ENCODE data around the gene FAM124A. TPM values are rescaled to one million over a fixed set of nuclear protein-coding genes. Genes with fewer than 3 reads are reported as not detected.

FAM124A gene
- total and polyA plus RNA-seq, 2 of the 8 experiments (the other 6 are each of a cell fraction or from before 2014, with no cell fraction given), result 40.7 to 49.9 TPM

- H3K23ac ChIP-seq (ENCODE audit: insufficient read length), result no peak overlapping the region
- H3K18ac ChIP-seq (ENCODE audit: extremely low read depth, low read length), result no peak overlapping the region
- no peak overlapping the region for H3K4me2 ChIP-seq (ENCODE audit: insufficient read depth in 1 of 2, low read depth in 2 of 2, low read length in 2 of 2)
- H2BK15ac ChIP-seq (ENCODE audit: low read length), result peak overlapping the region; percentile 54; the same call in 1 of the 2 replicates
- no peak overlapping the region for H4K5ac ChIP-seq (ENCODE audit: insufficient read length, low read depth, low read length)
- H3K79me2 ChIP-seq (ENCODE audit: control insufficient read depth in 1 of 2, insufficient read depth in 2 of 2, low read length in 2 of 2), result no peaks in the 10 kb centered on the region
- no peaks in the 10 kb centered on the region for H3K36me3 ChIP-seq (ENCODE audit: control insufficient read depth in 2 of 4, insufficient read depth in 4 of 4, low read length in 3 of 4)
- no peak overlapping the region for H3K27ac ChIP-seq (ENCODE audit: low read depth, low read length)
- H2AK5ac ChIP-seq (ENCODE audit: low read depth, low read length), result no peak overlapping the region
- no peak overlapping the region for H3K14ac ChIP-seq (ENCODE audit: insufficient read length)
- no peak overlapping the region for H2AFZ ChIP-seq (ENCODE audit: low read length)
- no peak overlapping the region for H2BK20ac ChIP-seq (ENCODE audit: low read length)
- H3K4ac ChIP-seq (replicated peaks; ENCODE audit: insufficient read length, low read depth, low read length), result no peak overlapping the region
- no peaks in the 10 kb centered on the region for H4K20me1 ChIP-seq (replicated peaks in 1 of 2; ENCODE audit: control insufficient read depth in 1 of 2, insufficient read depth in 2 of 2, low read length in 2 of 2)
- no peaks in the 10 kb centered on the region for H3K23me2 ChIP-seq (ENCODE audit: low read depth, low read length)
- no peaks in the 10 kb centered on the region for H3K79me1 ChIP-seq (ENCODE audit: low read depth, low read length)
- FAIRE-seq (no peak), DNase-seq (ENCODE audit: low read depth in 1 of 2, low spot score in 2 of 2) (peak in 1 of 2 experiments; percentile 39)
- ChIA-PET CTCF (ENCODE audit: partially characterized antibody) (interaction anchor here (0.9 to 1.7 kb wide), 2 partner anchors 10 to 14 kb away, joined by 3 to 4 read pairs; no protein-coding TSS in a partner anchor), POLR2A (ENCODE audit: partially characterized antibody) (no interaction called here)
- H4K91ac ChIP-seq (replicated peaks; ENCODE audit: insufficient read length, low read length), result peak overlapping the region; percentile 66
- no peak overlapping the region for H4K8ac ChIP-seq (ENCODE audit: extremely low read depth, insufficient read depth, low read length)
- no peak overlapping the region for H2BK5ac ChIP-seq (ENCODE audit: low read depth, low read length)
- no peak overlapping the region for H3K4me3 ChIP-seq (ENCODE audit: extremely low read depth in 1 of 4, insufficient read depth in 2 of 4, low read depth in 3 of 4, low read length in 4 of 4)
- no peak overlapping the region for H3K9ac ChIP-seq (replicated peaks in 1 of 4; ENCODE audit: extremely low read depth in 1 of 4, low read depth in 3 of 4, low read length in 3 of 4)
- peak overlapping the region; percentile 63; the same call in 1 of the 2 replicates for H2BK12ac ChIP-seq (ENCODE audit: low read depth, low read length)
- no peaks in the 10 kb centered on the region for H3K9me3 ChIP-seq (ENCODE audit: insufficient read depth in 2 of 2, low read depth in 1 of 2, low read length in 1 of 2)
- no peak overlapping the region for H2BK120ac ChIP-seq (replicated peaks; ENCODE audit: low read depth, low read length)
- H3K27me3 ChIP-seq (replicated peaks in 1 of 4; ENCODE audit: control insufficient read depth in 3 of 4, extremely low read depth in 1 of 4, insufficient read depth in 3 of 4, low read length in 3 of 4), result no peaks in the 10 kb centered on the region; a peak in 1 of 7 replicates
- no peak overlapping the region for H3K56ac ChIP-seq (replicated peaks; ENCODE audit: insufficient read length, low read depth, low read length)
- H3K4me1 ChIP-seq (replicated peaks in 1 of 4; ENCODE audit: control insufficient read depth in 3 of 4, insufficient read depth in 4 of 4, low read length in 3 of 4), result peaks cover 0 to 3% (median 1%) of the 10 kb centered on the region in 4 experiments; a peak in 1 of 7 replicates
- WGBS, 2 experiments (ENCODE audit: extremely low coverage in 1 of 2, insufficient coverage in 1 of 2, insufficient read length in 1 of 2, insufficient replicate concordance in 2 of 2, low coverage in 1 of 2, low lambda C conversion rate in 2 of 2, missing lambda C conversion rate in 1 of 2), result 89% methylated on average over 6 of the region's 6 CpGs; no CpG with 5 or more reads in 1 of the 2 experiments
- TF ChIP-seq CBX8 (IDR thresholded peaks at IDR 0.05; ENCODE audit: borderline replicate concordance, low read depth, low read length), result no peak
- no peak for TF ChIP-seq POLR2AphosphoS5 (IDR thresholded peaks at IDR 0.05; ENCODE audit: low read depth, low read length)
- no peak for TF ChIP-seq POLR2A (IDR thresholded peaks at IDR 0.05; ENCODE audit: control extremely low read depth in 1 of 2, low read depth in 2 of 2, low read length in 2 of 2)
- no peak for TF ChIP-seq SP1 (IDR thresholded peaks at IDR 0.05; ENCODE audit: low read depth, low read length)
- no peak for TF ChIP-seq GTF2F1 (IDR thresholded peaks at IDR 0.05; ENCODE audit: borderline replicate concordance, low read depth, low read length)
These were observed 109.2 kb downstream of the FAM124A start for GRCh38 chr13:51331354-51331861.

All from H1 (cell line).